H1 (cell line): ENCODE measurements around the gene RASD2. TPM values are rescaled to one million over a fixed set of nuclear protein-coding genes. Genes with fewer than 3 reads are reported as not detected.

Experiments
- CTCF ChIA-PET: fragments of 300-600 bp; sonication (Branson Sonifier 250); formaldehyde crosslinking; loops from one replicate; lab custom pipeline; 2021; ENCODE audit not compliant: partially characterized antibody; lab: Charles Lee
- POLR2A ChIA-PET: fragments of 300-600 bp; sonication (Branson Sonifier 250); formaldehyde crosslinking; loops from one replicate; lab custom pipeline; 2021; ENCODE audit warnings: inconsistent platforms; ENCODE audit not compliant: partially characterized antibody; lab: Charles Lee
- DNase-seq, 2 experiments: peaks; one replicate each; pipeline versions ENCODE4 v3.0.0 to v3.0.0-alpha.2; 2010 to 2022; ENCODE audit warnings: low spot score in 2 of 2, low read depth in 1 of 2, mixed read lengths in 1 of 2
- FAIRE-seq: peaks from 2 replicates; lab custom pipeline; 2011; peaks lifted over from hg19 to GRCh38; lab: Jason Lieb, UNC
- H2AFZ ChIP-seq: 2 replicates; pipeline ENCODE4 v1.8.1; 2012; ENCODE audit warnings: low read length, inconsistent platforms
- H2AK5ac ChIP-seq: 2 replicates; pipeline ENCODE4 v1.6.1; 2013; ENCODE audit warnings: low read depth, low read length
- H2BK120ac ChIP-seq: replicated peaks from 2 replicates; pipeline ENCODE3; 2013; ENCODE audit warnings: low read depth, low read length, inconsistent platforms
- H2BK12ac ChIP-seq: 2 replicates; pipeline ENCODE4 v1.6.1; 2013; ENCODE audit warnings: low read depth, low read length
- H2BK15ac ChIP-seq: 2 replicates; pipeline ENCODE4 v1.6.1; 2013; ENCODE audit warnings: low read length
- H2BK20ac ChIP-seq: 2 replicates; pipeline ENCODE4 v1.6.1; 2013; ENCODE audit warnings: low read length
- H2BK5ac ChIP-seq: 2 replicates; pipeline ENCODE4 v1.6.1; 2013; ENCODE audit warnings: low read depth, low read length
- H3K14ac ChIP-seq: 2 replicates; pipeline ENCODE4 v1.6.1; 2013; ENCODE audit warnings: inconsistent platforms; ENCODE audit not compliant: insufficient read length
- H3K18ac ChIP-seq: 2 replicates; pipeline ENCODE4 v1.6.1; 2013; ENCODE audit warnings: low read length; ENCODE audit errors: extremely low read depth
- H3K23ac ChIP-seq: 2 replicates; pipeline ENCODE4 v1.6.1; 2013; ENCODE audit warnings: inconsistent platforms; ENCODE audit not compliant: insufficient read length
- H3K23me2 ChIP-seq: 2 replicates; pipeline ENCODE4 v1.6.1; 2013; ENCODE audit warnings: low read depth, low read length
- H3K27ac ChIP-seq: 2 replicates; pipeline ENCODE4 v1.6.1; 2011; ENCODE audit warnings: low read depth, low read length, inconsistent platforms
- H3K27me3 ChIP-seq, 4 experiments: replicated peaks in 1 of 4; 1 replicate in 1 of 4; 2 replicates in 3 of 4; pipeline versions ENCODE4 v1.6.1 to v1.8.1; 2011 to 2013; ENCODE audit warnings: low read length in 3 of 4, mild to moderate bottlenecking in 3 of 4, inconsistent platforms in 2 of 4, mixed read lengths in 2 of 4, moderate library complexity in 1 of 4; ENCODE audit not compliant: control insufficient read depth in 3 of 4, insufficient read depth in 3 of 4; ENCODE audit errors: extremely low read depth in 1 of 4
- H3K36me3 ChIP-seq, 4 experiments: 2 replicates each; pipeline versions ENCODE4 v1.6.1 to v1.8.1; 2011 to 2013; ENCODE audit warnings: mild to moderate bottlenecking in 4 of 4, low read length in 3 of 4, moderate library complexity in 2 of 4, control low read depth in 1 of 4, inconsistent platforms in 1 of 4; ENCODE audit not compliant: insufficient read depth in 4 of 4, control insufficient read depth in 2 of 4
- H3K4ac ChIP-seq: replicated peaks from 2 replicates; pipeline ENCODE3; 2013; ENCODE audit warnings: low read length, low read depth, mixed read lengths, inconsistent platforms; ENCODE audit not compliant: insufficient read length
- H3K4me1 ChIP-seq, 4 experiments: replicated peaks in 1 of 4; 1 replicate in 1 of 4; 2 replicates in 3 of 4; pipeline versions ENCODE4 v1.6.1 to v1.8.1; 2011 to 2013; ENCODE audit warnings: low read length in 3 of 4, inconsistent platforms in 2 of 4, mixed read lengths in 1 of 4; ENCODE audit not compliant: insufficient read depth in 4 of 4, control insufficient read depth in 3 of 4
- H3K4me2 ChIP-seq, 2 experiments: 2 replicates each; pipeline versions ENCODE4 v1.6.1 to v1.8.1; 2011 to 2013; ENCODE audit warnings: low read depth in 2 of 2, low read length in 2 of 2, control low read depth in 1 of 2, inconsistent platforms in 1 of 2, mild to moderate bottlenecking in 1 of 2; ENCODE audit not compliant: insufficient read depth in 1 of 2
- H3K4me3 ChIP-seq, 4 experiments: fragments of 200-600, 300-600 bp in 1 of 4; sonication (generic), shearing (Covaris generic), sonication (Bioruptor Twin) in 1 of 4; 2 replicates each; pipeline versions ENCODE4 v1.5.1 to v1.8.1; 2011 to 2016; ENCODE audit warnings: low read length in 4 of 4, low read depth in 3 of 4, control low read depth in 2 of 4, inconsistent platforms in 2 of 4, mild to moderate bottlenecking in 2 of 4, mixed read lengths in 1 of 4, moderate library complexity in 1 of 4; ENCODE audit not compliant: insufficient read depth in 2 of 4; ENCODE audit errors: extremely low read depth in 1 of 4
- H3K56ac ChIP-seq: replicated peaks from 2 replicates; pipeline ENCODE3; 2013; ENCODE audit warnings: low read depth, mild to moderate bottlenecking, mixed read lengths, low read length, inconsistent platforms; ENCODE audit not compliant: insufficient read length
- H3K79me1 ChIP-seq: 2 replicates; pipeline ENCODE4 v1.6.1; 2013; ENCODE audit warnings: low read depth, low read length, control low read depth
- H3K79me2 ChIP-seq, 2 experiments: 2 replicates each; pipeline versions ENCODE4 v1.6.1 to v1.8.1; 2012 to 2013; ENCODE audit warnings: low read length in 2 of 2, mild to moderate bottlenecking in 2 of 2, inconsistent platforms in 1 of 2; ENCODE audit not compliant: insufficient read depth in 2 of 2, control insufficient read depth in 1 of 2
- H3K9ac ChIP-seq, 4 experiments: replicated peaks in 1 of 4; 1 replicate in 1 of 4; 2 replicates in 3 of 4; pipeline versions ENCODE4 v1.6.1 to v1.8.1; 2011 to 2013; ENCODE audit warnings: low read depth in 3 of 4, low read length in 3 of 4, control low read depth in 2 of 4, mild to moderate bottlenecking in 2 of 4, moderate library complexity in 2 of 4, inconsistent platforms in 1 of 4; ENCODE audit errors: extremely low read depth in 1 of 4
- H3K9me3 ChIP-seq, 2 experiments: 2 replicates each; pipeline versions ENCODE4 v1.6.1 to v1.8.1; 2012 to 2013; ENCODE audit warnings: mild to moderate bottlenecking in 2 of 2, moderate library complexity in 2 of 2, control low read depth in 1 of 2, inconsistent platforms in 1 of 2, low read depth in 1 of 2, low read length in 1 of 2, mixed read lengths in 1 of 2; ENCODE audit not compliant: insufficient read depth in 2 of 2
- H4K20me1 ChIP-seq, 2 experiments: replicated peaks in 1 of 2; 2 replicates each; pipeline versions ENCODE3 to v1.8.1; 2011 to 2013; ENCODE audit warnings: inconsistent platforms in 2 of 2, low read length in 2 of 2, mild to moderate bottlenecking in 1 of 2; ENCODE audit not compliant: insufficient read depth in 2 of 2, control insufficient read depth in 1 of 2
- H4K5ac ChIP-seq: 2 replicates; pipeline ENCODE4 v1.6.1; 2013; ENCODE audit warnings: low read length, low read depth, mixed read lengths, inconsistent platforms; ENCODE audit not compliant: insufficient read length
- H4K8ac ChIP-seq: 2 replicates; pipeline ENCODE4 v1.8.0; 2013; ENCODE audit warnings: mild to moderate bottlenecking, moderate library complexity, low read length, inconsistent platforms; ENCODE audit not compliant: insufficient read depth; ENCODE audit errors: extremely low read depth
- H4K91ac ChIP-seq: replicated peaks from 2 replicates; pipeline ENCODE3; 2013; ENCODE audit warnings: low read length, mixed read lengths, inconsistent platforms; ENCODE audit not compliant: insufficient read length
- ASH2L ChIP-seq: fragments of 200-600, 300-600 bp; sonication (generic); IDR thresholded peaks from one replicate; pipeline ENCODE4 v1.7.1; 2017; ENCODE audit warnings: low read length
- KDM5A ChIP-seq: fragments of 200-600 bp; IDR thresholded peaks from 2 replicates; pipeline ENCODE4 v1.7.1; 2012; ENCODE audit warnings: mild to moderate bottlenecking, low read length, inconsistent platforms, mixed read lengths
- MAFK ChIP-seq: IDR thresholded peaks from 2 replicates; pipeline ENCODE4 v1.6.1; 2012; ENCODE audit warnings: low read depth, mild to moderate bottlenecking, improper control_type of control experiment, low read length
- NRF1 ChIP-seq: IDR thresholded peaks from 2 replicates; pipeline ENCODE4 v1.6.1; 2011; ENCODE audit warnings: mild to moderate bottlenecking, low read depth, low read length, improper control_type of control experiment
- WGBS, 2 experiments: shearing (Covaris generic) in 1 of 2; methylation state at CpG; one replicate each; pipeline versions ENCODE4 v1.1.6 to v1.1.7; 2013 to 2015; ENCODE audit warnings: low lambda C conversion rate in 2 of 2, mixed read lengths in 2 of 2, inconsistent platforms in 1 of 2, low coverage in 1 of 2, missing lambda C conversion rate in 1 of 2; ENCODE audit not compliant: insufficient replicate concordance in 2 of 2, insufficient coverage in 1 of 2, insufficient read length in 1 of 2; ENCODE audit errors: extremely low coverage in 1 of 2, missing lambda C conversion rate in 1 of 2; 5-methylcytosine and 5-hydroxymethylcytosine counted together
- polyA plus RNA-seq, 7 experiments: library from polyadenylated mRNA; depleted of rRNA in 3 of 7; stranded (reverse) in 5 of 7; unstranded in 2 of 7; fragments of >200 nt in 5 of 7; fragments of 200-250 nt in 2 of 7; gene quantifications; 1 replicate in 5 of 7; 2 replicates in 1 of 7; 4 replicates in 1 of 7; pipeline versions ENCODE4 v1.2.1 to v1.2.3, GENCODE V29; 2011 to 2013; ENCODE audit warnings: missing spikeins in 2 of 7, mixed read lengths in 2 of 7
- total RNA-seq: library from RNA; stranded (reverse); fragmentation: NEBNext Ultra II Directional; extraction: Animal tissue kit (Norgen Biotek cat#: 25700); gene quantifications from 2 replicates; pipeline ENCODE4 v1.2.1, GENCODE V29; 2021
- TF ChIP-seq, protein P1 (sequence below): IDR thresholded peaks from 2 replicates; pipeline ENCODE4 v1.6.1; 2011; ENCODE audit warnings: low read depth, mild to moderate bottlenecking, low read length; ENCODE audit not compliant: insufficient read depth

The RASD2 gene
- total and polyA plus RNA-seq, 2 of the 8 experiments (the other 6 are each of a cell fraction or from before 2014, with no cell fraction given), result 1.9 to 5.1 TPM

DNA sequence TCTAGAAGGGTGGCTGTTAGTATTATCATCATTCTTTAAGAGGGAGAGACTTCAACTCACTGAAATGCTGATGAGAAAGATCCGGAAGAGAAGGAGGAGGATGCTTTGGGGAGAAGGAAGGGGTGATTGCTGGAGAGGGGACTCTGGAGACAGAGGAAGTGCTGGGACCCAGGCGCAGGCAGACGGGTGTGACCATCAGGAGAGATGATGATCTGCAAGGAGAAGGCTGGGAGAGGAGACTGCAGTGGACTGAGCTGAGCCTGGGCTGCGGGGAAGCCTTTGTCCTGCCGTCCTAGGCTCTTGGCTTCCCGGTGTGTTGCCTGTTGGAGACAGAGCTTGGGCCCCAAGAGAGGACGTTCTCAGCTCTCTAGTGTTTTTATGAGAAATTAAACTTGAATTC, 22.6 kb downstream of the RASD2 start:
- no peak overlapping the region for H3K4ac ChIP-seq
- H3K56ac ChIP-seq, result no peak overlapping the region
- no peaks in the 10 kb centered on the region for H3K9me3 ChIP-seq
- H2AK5ac ChIP-seq, result no peak overlapping the region
- peak overlapping the region; percentile 82; the same call in 1 of the 2 replicates for H2BK12ac ChIP-seq
- no peak overlapping the region for H3K4me3 ChIP-seq
- no peak overlapping the region for H2BK15ac ChIP-seq
- FAIRE-seq (no peak), DNase-seq (no peak)
- ChIA-PET POLR2A (no interaction called here), CTCF (interaction anchor here (1.0 to 4.5 kb wide), 5 partner anchors 11 to 64 kb away, joined by 4 to 29 read pairs (median 9); no protein-coding TSS in a partner anchor)
- peaks cover 0 to 7% (median 7%) of the 10 kb centered on the region in 4 experiments; a peak in 5 of 7 replicates for H3K4me1 ChIP-seq
- H2AFZ ChIP-seq, result peak overlapping the region; percentile 61; the same call in 1 of the 2 replicates
- H3K79me2 ChIP-seq, result no peaks in the 10 kb centered on the region
- TF ChIP-seq NRF1 (no peak), KDM5A (no peak), MAFK (no peak), ASH2L (no peak)
- TF ChIP-seq, protein P1, sequence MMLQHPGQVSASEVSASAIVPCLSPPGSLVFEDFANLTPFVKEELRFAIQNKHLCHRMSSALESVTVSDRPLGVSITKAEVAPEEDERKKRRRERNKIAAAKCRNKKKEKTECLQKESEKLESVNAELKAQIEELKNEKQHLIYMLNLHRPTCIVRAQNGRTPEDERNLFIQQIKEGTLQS, result no peak
- no peak overlapping the region for H3K14ac ChIP-seq
- H3K9ac ChIP-seq, result no peak overlapping the region
- no peaks in the 10 kb centered on the region for H3K27me3 ChIP-seq
- 54% methylated on average over 7 of the region's 7 CpGs; no CpG with 5 or more reads in 1 of the 2 experiments for WGBS, 2 experiments
- H2BK20ac ChIP-seq, result no peak overlapping the region
- no peak overlapping the region for H4K5ac ChIP-seq
- H4K8ac ChIP-seq, result no peak overlapping the region
- H3K18ac ChIP-seq, result 0 out of 2 replicates have a peak overlapping the region, but pooled peaks have one; percentile 68
- no peak overlapping the region; the same call in 1 of the 2 replicates for H2BK5ac ChIP-seq
- H2BK120ac ChIP-seq, result no peak overlapping the region
- no peak overlapping the region for H3K23ac ChIP-seq
- H3K79me1 ChIP-seq, result no peaks in the 10 kb centered on the region
- H3K23me2 ChIP-seq, result no peaks in the 10 kb centered on the region
- no peaks in the 10 kb centered on the region for H3K36me3 ChIP-seq
- H3K4me2 ChIP-seq, result no peak overlapping the region
- no peak overlapping the region for H4K91ac ChIP-seq
- H4K20me1 ChIP-seq, result no peaks in the 10 kb centered on the region
- H3K27ac ChIP-seq, result no peak overlapping the region
